ENCODE measurements around the gene ABHD3.

GRCh38 chr18:21743166-21743832, 38.7 kb upstream of the ABHD3 start:
- TF ChIP-seq, protein P1, sequence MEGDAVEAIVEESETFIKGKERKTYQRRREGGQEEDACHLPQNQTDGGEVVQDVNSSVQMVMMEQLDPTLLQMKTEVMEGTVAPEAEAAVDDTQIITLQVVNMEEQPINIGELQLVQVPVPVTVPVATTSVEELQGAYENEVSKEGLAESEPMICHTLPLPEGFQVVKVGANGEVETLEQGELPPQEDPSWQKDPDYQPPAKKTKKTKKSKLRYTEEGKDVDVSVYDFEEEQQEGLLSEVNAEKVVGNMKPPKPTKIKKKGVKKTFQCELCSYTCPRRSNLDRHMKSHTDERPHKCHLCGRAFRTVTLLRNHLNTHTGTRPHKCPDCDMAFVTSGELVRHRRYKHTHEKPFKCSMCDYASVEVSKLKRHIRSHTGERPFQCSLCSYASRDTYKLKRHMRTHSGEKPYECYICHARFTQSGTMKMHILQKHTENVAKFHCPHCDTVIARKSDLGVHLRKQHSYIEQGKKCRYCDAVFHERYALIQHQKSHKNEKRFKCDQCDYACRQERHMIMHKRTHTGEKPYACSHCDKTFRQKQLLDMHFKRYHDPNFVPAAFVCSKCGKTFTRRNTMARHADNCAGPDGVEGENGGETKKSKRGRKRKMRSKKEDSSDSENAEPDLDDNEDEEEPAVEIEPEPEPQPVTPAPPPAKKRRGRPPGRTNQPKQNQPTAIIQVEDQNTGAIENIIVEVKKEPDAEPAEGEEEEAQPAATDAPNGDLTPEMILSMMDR (conservative IDR thresholded peaks at IDR 0.05; ENCODE audit: low read length) = no peak
- TF ChIP-seq EZH2phosphoT487 (IDR thresholded peaks at IDR 0.05; ENCODE audit: borderline replicate concordance) = no peak
